Esophagus squamous epithelium (tissue), 5 donors: ENCODE measurements around the gene RPTOR. TPM values are rescaled to one million over a fixed set of nuclear protein-coding genes. Genes with fewer than 3 reads are reported as not detected.
A peak's percentile ranks its signal among the peaks of the same experiment; 100 is the strongest.
"Not testable (repeated sequence)": the region's sequence is repeated elsewhere in the genome, so short reads cannot be mapped to it uniquely, and the experiment has no call there.

ENCODE experiments used
- DNase-seq: peaks from one replicate; lab custom pipeline; 2025; lab: John Stamatoyannopoulos, UW
- H3K27ac ChIP-seq, 4 donors: fragments of 200-600 bp; sonication (generic); one replicate each; pipeline ENCODE4 v1.5.1; 2016 to 2019; ENCODE audit warnings: mild to moderate bottlenecking in 1 of 4
- H3K27me3 ChIP-seq, 4 donors: fragments of 200-600 bp; sonication (generic); 1 replicate in 3 of 4; 2 replicates in 1 of 4; pipeline versions ENCODE4 v1.5.1 to v1.6.0; 2017 to 2021; ENCODE audit warnings: antibody characterized with exemption in 1 of 4
- H3K36me3 ChIP-seq, 3 donors: fragments of 200-600 bp; sonication (generic); one replicate each; pipeline ENCODE4 v1.5.1; 2016 to 2019
- H3K4me1 ChIP-seq, 3 donors: fragments of 200-600 bp; sonication (generic); one replicate each; pipeline ENCODE4 v1.5.1; 2017 to 2019
- H3K4me3 ChIP-seq, 4 donors: fragments of 200-600 bp; sonication (generic); 1 replicate in 3 of 4; 2 replicates in 1 of 4; pipeline ENCODE4 v1.5.1; 2016 to 2019; ENCODE audit warnings: mild to moderate bottlenecking in 2 of 4, moderate library complexity in 1 of 4
- H3K9me3 ChIP-seq, 3 donors: fragments of 200-600 bp; sonication (generic); one replicate each; pipeline ENCODE4 v1.5.1; 2016 to 2019
- POLR2A ChIP-seq, 4 donors: fragments of 450-650 bp; IDR thresholded peaks; one replicate each; pipeline ENCODE4 v1.6.1; 2017; ENCODE audit warnings: antibody characterized with exemption in 4 of 4, mild to moderate bottlenecking in 4 of 4, moderate library complexity in 3 of 4
- WGBS, 2 donors: methylation state at CpG; one replicate each; pipeline ENCODE4 v1.1.5; 2018; 5-methylcytosine and 5-hydroxymethylcytosine counted together
- intact Hi-C: fragments of 100-400 bp; cut with DNase I; formaldehyde crosslinking; loops from one replicate; pipeline ENCODE4 v1.15.0; 2022
- total RNA-seq, 4 donors: library from RNA; depleted of rRNA; stranded (reverse); fragments of >200 nt; gene quantifications; one replicate each; pipeline ENCODE4 v1.1.0, GENCODE V29; 2016
- TF ChIP-seq, protein P1 (sequence below), 6 experiments: fragments of 450-650 bp in 4 of 6; fragments of 200-600 bp in 2 of 6; sonication (generic) in 2 of 6; IDR thresholded peaks; one replicate each; pipeline ENCODE4 v1.5.1; 2016 to 2019; ENCODE audit warnings: antibody characterized with exemption in 6 of 6, mild to moderate bottlenecking in 4 of 6, moderate library complexity in 4 of 6
- donor health status: DM: yes; HTN: yes; CAD: no.

Gene RPTOR
- total RNA-seq, 4 donors from 2014 or later, result 11.7 to 27.8 (median 22.8) TPM

GRCh38 chr17:80795090-80795580, 250.5 kb downstream of the RPTOR start:
- 86 to 88% methylated on average over 12 of the region's 12 CpGs for WGBS, 2 donors
- Histone ChIP-seq H3K27me3 (no peaks in the 10 kb centered on the region), H3K27ac (peak overlapping the region in 3 of 4 donors; percentile 29 to 84 (median 70)), H3K9me3 (no peaks in the 10 kb centered on the region), H3K4me3 (no peak overlapping the region), H3K36me3 (peaks cover 0 to 12% (median 0%) of the 10 kb centered on the region in 3 donors), H3K4me1 (peaks cover 8 to 58% (median 44%) of the 10 kb centered on the region in 3 donors)
- TF ChIP-seq POLR2A (IDR thresholded peaks at IDR 0.05), result no peak
- intact Hi-C loops, result no loop called here
- DNase-seq, result no peak

DNA sequence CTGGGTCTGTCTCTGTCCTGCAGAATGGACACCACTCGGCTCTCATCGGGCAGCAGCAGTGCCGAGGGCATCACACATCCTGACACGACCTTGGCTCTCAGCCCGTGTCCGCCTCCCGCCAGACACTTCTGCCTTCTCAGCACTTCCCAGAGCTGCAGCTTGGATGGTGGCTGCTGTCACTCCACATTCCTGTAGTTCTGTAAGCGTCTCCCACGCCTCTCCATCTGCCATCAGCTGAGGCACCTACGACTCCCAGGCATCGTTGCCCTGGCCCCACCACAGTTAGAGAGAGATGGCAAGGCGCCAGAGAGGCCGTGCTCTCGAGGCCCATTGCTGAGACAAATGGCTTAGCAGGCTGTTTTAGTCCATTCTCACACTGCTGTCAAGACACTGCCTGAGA, 251.1 kb downstream of the RPTOR start:
- Histone ChIP-seq H3K4me1 (peaks cover 8 to 52% (median 38%) of the 10 kb centered on the region in 3 donors), H3K9me3 (no peaks in the 10 kb centered on the region), H3K27me3 (no peaks in the 10 kb centered on the region), H3K36me3 (peaks cover 0 to 13% (median 0%) of the 10 kb centered on the region in 3 donors), H3K27ac (peak overlapping the region in 3 of 4 donors; percentile 29 to 84 (median 49)), H3K4me3 (no peak overlapping the region)
- no peak for TF ChIP-seq POLR2A (IDR thresholded peaks at IDR 0.05)
- TF ChIP-seq, protein P1, sequence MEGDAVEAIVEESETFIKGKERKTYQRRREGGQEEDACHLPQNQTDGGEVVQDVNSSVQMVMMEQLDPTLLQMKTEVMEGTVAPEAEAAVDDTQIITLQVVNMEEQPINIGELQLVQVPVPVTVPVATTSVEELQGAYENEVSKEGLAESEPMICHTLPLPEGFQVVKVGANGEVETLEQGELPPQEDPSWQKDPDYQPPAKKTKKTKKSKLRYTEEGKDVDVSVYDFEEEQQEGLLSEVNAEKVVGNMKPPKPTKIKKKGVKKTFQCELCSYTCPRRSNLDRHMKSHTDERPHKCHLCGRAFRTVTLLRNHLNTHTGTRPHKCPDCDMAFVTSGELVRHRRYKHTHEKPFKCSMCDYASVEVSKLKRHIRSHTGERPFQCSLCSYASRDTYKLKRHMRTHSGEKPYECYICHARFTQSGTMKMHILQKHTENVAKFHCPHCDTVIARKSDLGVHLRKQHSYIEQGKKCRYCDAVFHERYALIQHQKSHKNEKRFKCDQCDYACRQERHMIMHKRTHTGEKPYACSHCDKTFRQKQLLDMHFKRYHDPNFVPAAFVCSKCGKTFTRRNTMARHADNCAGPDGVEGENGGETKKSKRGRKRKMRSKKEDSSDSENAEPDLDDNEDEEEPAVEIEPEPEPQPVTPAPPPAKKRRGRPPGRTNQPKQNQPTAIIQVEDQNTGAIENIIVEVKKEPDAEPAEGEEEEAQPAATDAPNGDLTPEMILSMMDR (IDR thresholded peaks at IDR 0.05), result no peak
- no peak for DNase-seq
- intact Hi-C loops, result no loop called here
- 71 to 78% methylated on average over 3 to 11 of the region's 14 CpGs for WGBS, 2 donors

DNA sequence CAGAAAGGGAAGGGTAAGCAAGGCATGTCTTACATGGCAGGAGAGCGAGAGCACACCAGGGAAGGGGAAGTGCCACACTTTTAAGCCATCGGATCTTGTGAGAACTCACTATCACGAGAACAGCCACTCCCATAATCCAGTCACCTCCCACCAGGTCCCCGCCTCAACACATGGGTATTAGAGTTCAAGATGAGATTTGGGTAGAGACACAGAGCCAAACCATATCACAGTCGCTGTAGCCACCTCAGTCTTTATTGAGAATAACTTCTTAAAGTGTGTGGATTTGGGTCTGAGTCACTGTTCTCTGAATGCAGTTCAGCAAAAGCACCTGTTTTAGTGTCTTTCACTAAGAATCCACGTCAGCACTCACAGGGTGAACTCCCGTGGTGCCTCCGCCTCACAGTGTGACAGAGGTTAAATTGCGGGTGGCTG, 251.8 kb downstream of the RPTOR start:
- TF ChIP-seq POLR2A (IDR thresholded peaks at IDR 0.05), result no peak
- TF ChIP-seq, protein P1 (IDR thresholded peaks at IDR 0.05), result no peak
- Histone ChIP-seq H3K4me3 (no peak overlapping the region), H3K9me3 (no peaks in the 10 kb centered on the region), H3K27ac (peak overlapping the region in 1 of 4 donors; percentile 84), H3K36me3 (peaks cover 0 to 13% (median 0%) of the 10 kb centered on the region in 3 donors), H3K4me1 (peaks cover 8 to 45% (median 31%) of the 10 kb centered on the region in 3 donors), H3K27me3 (no peaks in the 10 kb centered on the region)
- intact Hi-C loops, result no loop called here
- WGBS, 2 donors, result 77 to 80% methylated on average over 9 of the region's 9 CpGs
- no peak for DNase-seq

GRCh38 chr17:80797222-80797621, 252.6 kb downstream of the RPTOR start:
- H3K27me3 ChIP-seq, DNase-seq, H3K4me3 ChIP-seq, intact Hi-C loops, H3K9me3 ChIP-seq, H3K27ac ChIP-seq: not testable (repeated sequence)
- Histone ChIP-seq H3K4me1 (peaks cover 3 to 37% (median 23%) of the 10 kb centered on the region in 3 donors), H3K36me3 (peaks cover 0 to 13% (median 0%) of the 10 kb centered on the region in 3 donors)
- WGBS, 2 donors, result 91 to 96% methylated on average over 5 of the region's 5 CpGs

- TF ChIP-seq, protein P1 (IDR thresholded peaks at IDR 0.05), result no peak
- no peak for TF ChIP-seq POLR2A (IDR thresholded peaks at IDR 0.05)
- 77 to 94% methylated on average over 3 to 15 of the region's 18 CpGs for WGBS, 2 donors
- no peak overlapping the region for H3K4me3 ChIP-seq
- H3K4me1 ChIP-seq, result peaks cover 0 to 29% (median 16%) of the 10 kb centered on the region in 3 donors
- intact Hi-C loops, result no loop called here
- H3K36me3 ChIP-seq, result peaks cover 0 to 13% (median 0%) of the 10 kb centered on the region in 3 donors
- DNase-seq, result no peak
- H3K27me3 ChIP-seq, result no peaks in the 10 kb centered on the region
- H3K9me3 ChIP-seq, result no peaks in the 10 kb centered on the region
- H3K27ac ChIP-seq, result no peak overlapping the region
These were observed 253.3 kb downstream of the RPTOR start for GRCh38 chr17:80797741-80798594.
